GM19099 (cell line): Measurements from ENCODE around the gene PRKCI.

Experiments used
- POLR2A ChIP-seq: IDR thresholded peaks from 3 replicates; pipeline ENCODE4 v1.6.1; 2011; ENCODE audit warnings: low read depth; ENCODE audit not compliant: insufficient read length; ENCODE audit errors: extremely low read depth

The PRKCI gene

DNA sequence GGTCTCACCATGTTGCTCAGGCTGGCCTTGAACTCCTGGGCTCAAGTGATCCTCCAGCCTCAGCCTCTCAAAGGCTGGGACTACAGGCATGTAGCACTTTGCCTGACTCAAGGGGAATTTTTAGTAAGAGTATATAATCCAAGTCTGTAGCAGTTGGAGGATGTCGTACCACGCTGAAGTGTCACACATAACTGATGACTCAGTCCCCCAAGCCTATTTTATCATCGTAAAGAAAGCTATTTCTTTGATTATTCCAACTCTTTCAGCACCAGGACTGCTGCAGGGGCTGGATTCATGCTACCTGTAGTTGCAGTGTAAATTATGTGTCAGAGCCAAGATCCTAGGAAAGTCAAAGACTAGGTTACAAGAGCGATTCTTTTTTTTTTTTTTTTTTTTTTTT, 1.4 kb upstream of the PRKCI start:
- TF ChIP-seq POLR2A: no peak

DNA sequence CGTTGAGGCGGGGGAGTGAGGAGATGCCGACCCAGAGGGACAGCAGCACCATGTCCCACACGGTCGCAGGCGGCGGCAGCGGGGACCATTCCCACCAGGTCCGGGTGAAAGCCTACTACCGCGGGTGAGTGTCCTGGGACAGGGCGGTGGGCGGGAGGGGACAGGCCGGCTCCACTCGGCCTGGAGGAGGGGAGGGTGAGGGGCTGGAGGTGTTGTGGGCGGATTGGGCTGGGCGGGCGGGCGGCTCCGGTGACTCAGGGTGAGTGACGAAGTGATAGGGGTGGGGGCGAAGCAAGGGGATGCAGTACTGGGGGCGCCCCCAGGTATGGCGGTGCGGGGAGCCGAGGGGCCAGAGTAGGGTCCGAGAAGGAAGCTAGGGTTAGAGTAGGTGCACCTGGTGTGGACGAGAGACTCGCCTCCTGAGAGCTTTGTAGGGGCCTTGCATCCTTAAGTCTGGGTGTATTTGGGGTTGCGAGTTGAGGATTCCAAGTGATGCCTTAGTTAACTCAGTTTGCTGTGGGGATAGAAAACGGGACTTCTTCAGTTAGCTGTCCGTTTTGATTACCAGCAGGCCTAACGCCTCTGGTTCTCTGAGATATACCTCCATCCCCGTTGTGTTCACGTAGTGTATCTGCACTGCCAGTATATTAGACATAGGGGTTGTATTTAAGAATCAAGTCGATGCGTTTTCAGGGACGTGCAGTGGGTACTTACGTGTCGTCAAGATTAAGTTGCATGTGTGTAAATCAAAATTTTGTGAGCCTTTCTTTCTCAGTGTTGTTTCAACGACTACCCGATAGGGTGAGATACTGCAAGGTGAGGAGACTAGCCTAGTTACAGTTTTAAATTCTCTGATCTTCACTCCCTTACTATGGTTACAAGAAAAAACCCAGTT, 670 bp downstream of the PRKCI start:
- TF ChIP-seq POLR2A: no peak

DNA sequence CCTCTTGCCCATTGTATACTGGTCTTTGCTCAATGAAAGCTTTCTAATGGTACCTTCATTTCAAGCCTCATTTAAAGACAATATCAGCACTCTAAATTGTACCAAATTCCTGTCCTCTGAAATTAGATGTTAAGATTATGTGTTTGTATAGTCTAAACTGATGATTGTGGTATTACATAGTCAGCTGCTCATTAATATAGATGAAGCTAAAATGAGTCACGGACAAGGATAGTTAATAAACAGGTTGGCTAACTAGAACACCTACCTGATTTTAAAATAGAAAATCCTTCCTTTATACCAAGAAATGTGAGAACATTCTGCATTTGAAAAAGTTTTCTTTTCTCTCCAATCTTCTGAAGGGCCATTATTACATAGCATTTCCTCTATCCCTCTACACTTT, 2.9 kb downstream of the PRKCI start:
- TF ChIP-seq POLR2A: no peak

DNA sequence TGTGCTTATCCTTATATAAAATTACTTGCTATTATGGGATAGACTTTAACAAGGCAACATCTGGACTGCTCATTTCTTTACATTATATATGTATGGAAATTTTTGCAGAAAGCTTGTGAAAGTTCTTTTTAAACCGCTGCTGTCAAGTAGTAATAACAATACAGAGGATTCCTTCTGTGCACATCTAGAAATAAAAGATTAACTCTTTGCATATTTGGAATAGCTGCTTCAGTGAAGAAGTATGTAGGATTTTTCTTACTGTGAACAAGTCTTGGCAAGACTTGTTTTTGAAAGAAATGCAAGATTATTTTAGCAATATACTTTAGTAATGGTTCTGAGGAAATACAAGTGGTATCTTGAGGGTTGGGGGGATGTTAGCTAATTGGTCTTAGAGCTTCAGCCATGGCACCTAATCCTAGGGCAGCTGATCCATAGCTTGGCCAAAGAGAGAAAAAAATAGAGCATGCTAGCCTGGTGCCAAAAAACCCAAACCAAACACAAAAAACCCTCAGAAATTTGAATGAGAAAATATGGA, 4.3 kb downstream of the PRKCI start:
- no peak for TF ChIP-seq POLR2A

DNA sequence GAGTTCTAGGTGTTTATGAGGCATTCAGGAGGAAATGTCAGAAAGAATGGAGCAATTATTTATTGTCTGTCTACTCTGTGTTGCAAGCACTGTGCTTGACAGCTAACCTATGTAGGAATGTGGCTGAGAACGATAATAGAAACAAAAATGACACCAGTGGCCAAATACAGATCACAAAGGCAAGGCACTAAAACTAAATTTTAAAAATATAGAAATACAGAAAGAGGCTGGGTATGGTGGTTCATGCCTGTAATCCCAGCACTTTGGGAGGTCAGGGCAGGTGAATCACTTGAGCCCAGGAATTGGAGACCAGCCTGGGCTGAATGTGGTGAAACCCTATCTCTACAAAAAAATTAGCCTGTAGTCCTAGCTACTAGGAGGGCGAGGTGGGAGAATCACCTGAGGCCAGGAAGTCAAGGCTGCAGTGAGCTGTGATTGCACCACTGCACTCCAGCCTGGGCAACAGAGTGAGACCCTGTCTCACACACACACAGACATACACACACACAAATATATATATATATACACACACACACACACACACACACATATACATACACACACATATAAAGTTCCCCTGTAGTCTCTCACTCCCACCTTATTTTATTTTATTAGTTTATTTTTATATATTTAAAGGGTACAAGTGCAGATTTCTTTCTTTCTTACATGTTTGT, 6.0 kb downstream of the PRKCI start:
- no peak for TF ChIP-seq POLR2A

DNA sequence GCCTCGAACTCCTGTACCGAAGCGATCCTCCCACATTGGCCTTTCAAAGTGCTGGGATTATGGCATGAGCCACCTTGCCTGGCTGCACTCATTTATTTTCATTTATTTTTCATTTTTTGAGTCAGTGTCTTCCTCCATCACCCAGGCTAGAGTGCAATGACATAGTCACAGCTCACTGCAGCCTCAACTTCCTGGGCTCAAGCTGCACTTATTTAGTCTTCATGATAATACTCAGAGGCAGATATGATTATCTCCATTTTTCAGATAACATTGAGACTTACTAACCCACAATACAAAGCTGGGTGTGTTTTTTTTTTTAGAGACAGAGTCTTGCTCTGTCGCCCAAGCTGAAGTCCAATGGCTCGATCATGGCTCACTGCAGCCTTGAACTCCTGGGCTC, 10.0 kb downstream of the PRKCI start:
- no peak for TF ChIP-seq POLR2A

DNA sequence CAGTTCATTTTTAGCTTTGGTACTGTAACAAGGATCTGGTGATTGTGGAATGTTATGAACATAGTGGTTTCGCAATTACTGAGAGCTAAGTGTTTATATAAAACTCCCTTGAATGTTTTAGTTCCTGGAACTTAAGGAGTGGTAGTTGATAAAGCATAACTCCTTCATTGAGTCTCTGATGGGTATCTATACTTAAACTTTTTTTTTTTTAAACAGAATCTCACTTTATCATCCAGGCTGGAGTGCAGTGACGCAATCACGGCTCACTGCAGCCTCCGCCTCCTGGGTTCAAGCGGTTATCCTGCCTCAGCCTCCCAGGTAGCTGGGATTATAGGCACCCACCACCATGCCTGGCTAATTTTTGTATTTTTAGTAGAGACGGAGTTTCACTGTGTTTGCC, 11.3 kb downstream of the PRKCI start:
- TF ChIP-seq POLR2A: no peak

DNA sequence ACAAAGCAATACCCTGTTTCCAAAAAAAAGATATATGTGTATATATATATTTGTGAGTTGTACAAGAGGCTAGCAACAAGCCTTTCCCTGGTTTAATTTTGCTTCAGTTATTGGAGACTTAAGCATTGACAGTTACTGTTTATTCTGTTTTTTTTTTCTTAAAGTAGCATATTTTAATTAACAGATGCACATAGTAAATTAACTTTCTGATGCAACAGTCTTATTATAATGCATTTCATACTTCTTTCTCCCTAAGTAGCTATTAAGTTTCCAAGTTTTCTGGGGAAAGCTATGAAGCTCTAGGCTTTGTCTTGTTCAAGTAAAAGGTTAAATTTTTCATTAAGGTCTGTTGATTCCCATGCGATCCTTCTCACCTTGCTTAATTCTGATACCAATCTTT, 17.9 kb downstream of the PRKCI start:
- no peak for TF ChIP-seq POLR2A

DNA sequence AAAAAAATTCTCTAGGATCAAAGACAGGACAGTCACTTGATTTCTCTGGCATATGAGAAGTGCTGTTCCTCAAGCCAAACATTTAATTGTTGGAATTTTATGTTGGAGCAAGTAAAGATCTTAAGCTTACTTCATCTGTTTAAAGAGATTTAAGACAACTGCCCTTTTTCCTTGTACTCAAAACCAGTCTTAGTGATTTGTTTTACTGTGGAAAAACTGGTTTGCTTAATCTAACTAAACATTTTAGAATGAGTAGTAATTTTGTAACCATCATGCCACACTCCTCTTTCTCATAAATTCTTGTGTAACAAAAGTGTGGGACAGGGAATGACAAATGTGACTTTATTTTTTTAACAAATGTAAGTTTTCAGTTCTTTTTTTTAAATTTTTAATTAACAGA, 18.4 kb downstream of the PRKCI start:
- TF ChIP-seq POLR2A: no peak

DNA sequence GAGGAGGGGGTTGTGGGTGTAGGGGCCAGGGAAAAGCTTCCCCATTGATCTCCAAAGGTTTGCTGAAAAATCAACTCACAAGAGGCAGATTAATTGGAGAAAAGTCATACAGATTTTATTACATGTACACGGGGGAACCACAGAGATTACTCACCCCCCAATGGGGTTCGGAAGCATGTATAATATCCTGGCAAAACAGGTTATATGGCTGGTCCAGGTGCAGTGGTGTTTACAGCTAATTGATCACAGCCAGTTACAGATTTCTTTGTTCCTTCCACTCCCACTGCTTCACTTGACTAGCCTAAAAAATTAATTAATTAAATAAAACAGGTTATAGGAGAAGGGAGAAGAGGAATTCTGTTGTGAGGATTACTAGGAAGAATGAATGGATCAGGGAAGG, 22.4 kb downstream of the PRKCI start:
- TF ChIP-seq POLR2A: no peak

DNA sequence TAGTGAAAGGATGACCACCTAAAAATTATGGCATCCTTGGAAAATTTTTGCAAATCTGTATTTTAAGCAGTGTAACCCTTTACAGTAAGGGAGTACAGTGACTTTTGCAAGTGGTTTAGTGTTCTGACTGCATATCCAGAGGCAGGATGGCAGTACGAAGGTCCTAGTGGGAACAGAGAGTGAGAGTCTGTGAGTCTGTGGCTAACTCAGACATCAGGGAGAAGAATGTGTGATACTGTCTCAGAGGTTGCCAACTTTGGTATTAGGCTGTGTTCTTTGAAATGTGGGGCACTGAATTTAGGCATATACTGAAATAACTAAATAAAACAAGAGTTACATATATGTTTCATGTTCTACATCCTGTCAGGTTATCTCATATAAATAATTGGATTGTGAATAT, 25.7 kb downstream of the PRKCI start:
- TF ChIP-seq POLR2A: no peak

DNA sequence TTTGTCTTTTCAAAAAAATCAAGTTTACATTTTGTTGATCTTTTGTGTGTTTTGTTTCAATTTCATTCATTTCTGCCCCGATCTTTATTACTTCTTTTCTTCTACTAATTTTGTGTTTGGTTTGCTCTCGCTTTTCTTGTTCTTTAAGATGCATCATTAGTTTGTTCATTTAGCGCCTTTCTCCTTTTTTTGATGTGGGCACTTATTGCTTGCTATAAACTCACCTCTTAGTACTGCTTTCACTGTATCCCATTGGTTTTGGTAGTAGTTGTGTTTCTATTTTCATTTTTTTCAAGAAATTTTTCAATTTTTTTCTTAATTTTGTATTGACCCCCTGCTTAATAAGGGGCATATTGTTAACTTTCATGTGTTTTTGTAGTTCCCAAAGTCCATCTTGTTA, 34.4 kb downstream of the PRKCI start:
- TF ChIP-seq POLR2A: no peak

DNA sequence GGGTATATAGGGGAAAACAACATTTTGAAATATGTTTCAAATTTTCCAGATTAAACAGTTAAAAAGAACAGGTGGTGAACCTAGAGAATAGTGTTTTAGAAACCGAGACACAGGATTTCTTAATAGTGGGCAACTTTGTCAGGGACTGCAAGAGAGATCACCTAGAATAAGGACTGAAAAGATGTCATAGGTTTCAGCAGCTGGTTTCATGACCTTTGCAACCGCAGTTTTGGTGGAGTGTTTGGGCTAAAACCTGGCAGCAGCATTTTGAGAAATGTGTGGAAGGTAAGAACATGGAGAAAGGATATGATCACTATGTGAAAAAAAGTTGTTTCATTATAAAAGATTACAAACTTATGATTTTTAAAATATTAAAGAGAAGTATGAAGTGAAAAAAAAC, 34.9 kb downstream of the PRKCI start:
- no peak for TF ChIP-seq POLR2A

DNA sequence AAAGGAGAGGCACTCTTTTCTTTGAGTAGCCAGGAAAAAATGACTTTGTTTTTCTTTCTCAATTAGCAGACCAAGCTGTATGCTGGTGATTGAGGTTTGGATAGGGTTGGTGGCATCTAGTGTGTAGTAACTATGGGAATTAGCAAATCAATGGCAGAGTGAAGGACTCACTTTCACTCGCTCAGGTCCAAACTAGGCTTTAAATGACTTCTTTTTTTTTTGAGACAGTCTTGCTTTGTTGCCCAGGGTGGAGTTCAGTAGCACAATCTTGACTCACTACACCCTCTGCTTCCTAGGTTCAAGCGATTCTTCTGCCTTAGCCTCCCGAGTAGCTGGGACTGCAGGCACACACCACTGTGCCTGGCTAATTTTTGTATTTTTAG, 35.9 kb downstream of the PRKCI start:
- no peak for TF ChIP-seq POLR2A

DNA sequence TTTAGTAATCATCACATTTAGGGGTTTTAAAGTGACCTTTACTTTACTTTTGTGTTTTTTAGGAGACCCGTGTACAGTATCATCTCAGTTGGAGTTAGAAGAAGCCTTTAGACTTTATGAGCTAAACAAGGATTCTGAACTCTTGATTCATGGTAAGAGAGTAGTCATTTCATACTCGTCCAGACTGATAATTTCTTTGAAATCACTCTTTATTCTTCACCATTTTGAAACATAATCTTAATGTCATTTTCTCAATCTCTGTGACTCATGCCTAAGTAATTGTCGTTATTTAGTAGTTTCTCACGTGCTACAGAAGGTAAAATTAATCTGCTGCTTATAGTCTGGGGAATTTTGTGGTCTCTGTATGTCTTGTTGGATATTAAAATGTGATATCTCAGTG, 37.7 kb downstream of the PRKCI start:
- no peak for TF ChIP-seq POLR2A

DNA sequence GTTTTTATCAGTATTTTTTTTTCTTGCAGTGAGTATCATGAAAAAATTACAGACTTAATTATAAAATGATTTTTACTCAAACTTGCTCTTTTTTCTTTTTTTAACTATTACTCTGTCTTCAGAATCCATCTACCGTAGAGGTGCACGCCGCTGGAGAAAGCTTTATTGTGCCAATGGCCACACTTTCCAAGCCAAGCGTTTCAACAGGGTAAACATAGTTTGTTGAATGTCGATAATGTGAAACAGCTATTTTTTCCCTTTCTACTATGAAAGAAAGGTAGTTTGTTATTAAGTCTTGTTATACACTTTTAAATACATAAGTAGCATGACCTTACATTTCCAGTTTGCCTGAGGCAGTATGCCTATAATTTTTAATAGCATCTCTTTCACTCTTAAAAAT, 45.6 kb downstream of the PRKCI start:
- TF ChIP-seq POLR2A: no peak
